Measurements from ENCODE around the gene PMVK.
A peak's percentile ranks its signal among the peaks of the same experiment; 100 is the strongest.

GRCh38 chr1:154974808-154975408 is 38.4 kb upstream of the PMVK start:
- TF ChIP-seq CTCF (IDR thresholded peaks at IDR 0.05) (no peak), SIN3A (IDR thresholded peaks at IDR 0.05; ENCODE audit: borderline replicate concordance, insufficient read depth, low read depth, low read length) (no peak), POLR2AphosphoS5 (IDR thresholded peaks at IDR 0.05; ENCODE audit: low read depth, low read length) (peak; percentile 87), TCF7L2 (IDR thresholded peaks at IDR 0.05; ENCODE audit: low read depth, low read length) (peak; percentile 94)
